ENCODE data around the gene DAPK3. TPM values are rescaled to one million over a fixed set of nuclear protein-coding genes. Genes with fewer than 3 reads are reported as not detected.

DAPK3 gene
- total RNA-seq, 1 experiment from 2014 or later: 58.6 TPM

DNA sequence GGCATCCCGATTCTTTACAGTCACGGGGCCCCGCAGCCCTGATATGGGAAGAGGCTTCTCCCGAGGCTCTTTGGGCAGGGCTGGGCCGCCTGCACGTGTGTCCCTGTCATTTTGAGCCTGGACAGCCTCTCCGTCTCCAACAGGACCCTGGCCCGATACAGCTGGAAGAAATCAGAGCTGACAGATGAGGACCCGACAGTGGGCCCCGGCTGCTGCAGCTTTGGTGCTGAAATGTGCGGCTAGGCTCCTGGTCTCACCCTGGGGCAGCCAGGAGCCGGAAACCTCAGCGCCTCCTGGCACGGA, 39.9 kb upstream of the DAPK3 start:
- Mint-ChIP-seq H3K4me1 (ENCODE audit: low read depth, unreplicated experiment) (peaks cover 5% of the 10 kb centered on the region), H3K27me3 (ENCODE audit: insufficient read depth, unreplicated experiment) (no peaks in the 10 kb centered on the region), H3K4me3 (ENCODE audit: unreplicated experiment) (no peak overlapping the region), H3K36me3 (ENCODE audit: insufficient read depth, unreplicated experiment) (peaks cover 24% of the 10 kb centered on the region), H3K27ac (ENCODE audit: unreplicated experiment) (no peak overlapping the region), H3K9me3 (ENCODE audit: unreplicated experiment) (no peaks in the 10 kb centered on the region)
- TF ChIP-seq, protein P1, sequence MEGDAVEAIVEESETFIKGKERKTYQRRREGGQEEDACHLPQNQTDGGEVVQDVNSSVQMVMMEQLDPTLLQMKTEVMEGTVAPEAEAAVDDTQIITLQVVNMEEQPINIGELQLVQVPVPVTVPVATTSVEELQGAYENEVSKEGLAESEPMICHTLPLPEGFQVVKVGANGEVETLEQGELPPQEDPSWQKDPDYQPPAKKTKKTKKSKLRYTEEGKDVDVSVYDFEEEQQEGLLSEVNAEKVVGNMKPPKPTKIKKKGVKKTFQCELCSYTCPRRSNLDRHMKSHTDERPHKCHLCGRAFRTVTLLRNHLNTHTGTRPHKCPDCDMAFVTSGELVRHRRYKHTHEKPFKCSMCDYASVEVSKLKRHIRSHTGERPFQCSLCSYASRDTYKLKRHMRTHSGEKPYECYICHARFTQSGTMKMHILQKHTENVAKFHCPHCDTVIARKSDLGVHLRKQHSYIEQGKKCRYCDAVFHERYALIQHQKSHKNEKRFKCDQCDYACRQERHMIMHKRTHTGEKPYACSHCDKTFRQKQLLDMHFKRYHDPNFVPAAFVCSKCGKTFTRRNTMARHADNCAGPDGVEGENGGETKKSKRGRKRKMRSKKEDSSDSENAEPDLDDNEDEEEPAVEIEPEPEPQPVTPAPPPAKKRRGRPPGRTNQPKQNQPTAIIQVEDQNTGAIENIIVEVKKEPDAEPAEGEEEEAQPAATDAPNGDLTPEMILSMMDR (IDR thresholded peaks at IDR 0.05; ENCODE audit: insufficient read depth in 1 of 2, low read depth in 1 of 2, low read length in 1 of 2, severe bottlenecking in 1 of 2, unreplicated experiment in 1 of 2): no peak
- H3K36me3 ChIP-seq (ENCODE audit: control insufficient read depth, insufficient read depth, low read length): peaks cover 1% of the 10 kb centered on the region
- peaks cover 4% of the 10 kb centered on the region; the same call in 1 of the 2 replicates for H3K4me1 ChIP-seq
- intact Hi-C loops (cut with micrococcal nuclease; ENCODE audit: unreplicated experiment): no loop called here
- BruUV-seq (replicated peaks): no TSS peak
- ChIA-PET POLR2A (no interaction called here), CTCF (no interaction called here)
- no peak overlapping the region for H3K4me3 ChIP-seq (ENCODE audit: low read depth, low read length)
- H3K27me3 ChIP-seq (replicated peaks; ENCODE audit: control insufficient read depth, insufficient read depth, low read length): no peaks in the 10 kb centered on the region
- DNase-seq: no peak
- no peaks in the 10 kb centered on the region for H3K9me3 ChIP-seq

DNA sequence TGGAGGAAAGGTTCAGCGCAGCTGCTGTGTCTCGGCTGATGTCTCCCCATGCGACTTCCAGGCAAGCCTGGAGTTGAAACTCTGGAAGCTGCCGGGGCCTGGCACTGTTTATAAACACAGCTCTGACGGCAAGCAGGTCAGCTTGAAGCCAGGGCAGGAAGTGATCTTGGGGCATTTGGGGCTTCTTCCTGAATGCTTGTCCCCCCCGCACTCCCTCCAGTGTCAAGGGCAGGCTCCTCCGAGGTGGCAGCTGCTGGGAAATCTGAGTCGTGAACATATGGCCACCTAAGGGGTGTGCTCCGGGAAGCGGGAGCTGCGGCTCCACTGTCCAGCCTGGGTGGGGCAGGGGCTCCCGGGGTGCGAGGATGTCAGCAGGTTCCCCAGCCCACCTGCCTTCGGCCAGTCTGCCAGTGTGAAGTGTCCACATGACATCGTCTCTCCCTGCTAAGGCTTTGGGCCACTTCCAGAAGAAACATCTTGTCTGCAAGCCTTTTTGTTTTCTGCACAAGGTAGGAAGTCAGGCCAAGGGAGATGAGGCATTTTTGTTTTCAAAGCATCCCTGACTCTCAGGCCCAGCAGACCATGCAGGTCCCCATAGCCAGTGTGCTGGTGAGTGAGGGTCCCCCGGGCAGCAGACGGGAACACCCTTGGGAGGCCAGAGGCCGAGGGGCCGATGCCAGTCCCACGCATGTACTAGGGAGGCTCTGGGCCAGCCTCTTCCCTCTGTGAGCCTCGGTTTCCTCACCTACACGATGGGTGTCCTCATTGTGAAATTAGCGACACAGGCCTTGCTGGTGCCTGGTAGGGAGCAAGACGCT, 39.3 kb upstream of the DAPK3 start:
- BruUV-seq (replicated peaks): no TSS peak
- Histone ChIP-seq H3K4me3 (ENCODE audit: low read depth, low read length) (no peak overlapping the region), H3K4me1 (peaks cover 4% of the 10 kb centered on the region; the same call in 1 of the 2 replicates), H3K27me3 (replicated peaks; ENCODE audit: control insufficient read depth, insufficient read depth, low read length) (no peaks in the 10 kb centered on the region), H3K9me3 (no peaks in the 10 kb centered on the region), H3K36me3 (ENCODE audit: control insufficient read depth, insufficient read depth, low read length) (peaks cover 1% of the 10 kb centered on the region)
- Mint-ChIP-seq H3K36me3 (ENCODE audit: insufficient read depth, unreplicated experiment) (peaks cover 19% of the 10 kb centered on the region), H3K4me3 (ENCODE audit: unreplicated experiment) (no peak overlapping the region), H3K4me1 (ENCODE audit: low read depth, unreplicated experiment) (peaks cover 5% of the 10 kb centered on the region), H3K27ac (ENCODE audit: unreplicated experiment) (no peak overlapping the region), H3K27me3 (ENCODE audit: insufficient read depth, unreplicated experiment) (no peaks in the 10 kb centered on the region), H3K9me3 (ENCODE audit: unreplicated experiment) (no peaks in the 10 kb centered on the region)
- TF ChIP-seq, protein P1 (IDR thresholded peaks at IDR 0.05; ENCODE audit: insufficient read depth in 1 of 2, low read depth in 1 of 2, low read length in 1 of 2, severe bottlenecking in 1 of 2, unreplicated experiment in 1 of 2): no peak
- intact Hi-C loops (cut with micrococcal nuclease; ENCODE audit: unreplicated experiment): loop anchor here (5.0 kb wide), 1 partner anchor 57 kb away; the partner anchor contains the start of gene ZBTB7A
- CTCF ChIA-PET: no interaction called here
- POLR2A ChIA-PET: no interaction called here
- DNase-seq: no peak

DNA sequence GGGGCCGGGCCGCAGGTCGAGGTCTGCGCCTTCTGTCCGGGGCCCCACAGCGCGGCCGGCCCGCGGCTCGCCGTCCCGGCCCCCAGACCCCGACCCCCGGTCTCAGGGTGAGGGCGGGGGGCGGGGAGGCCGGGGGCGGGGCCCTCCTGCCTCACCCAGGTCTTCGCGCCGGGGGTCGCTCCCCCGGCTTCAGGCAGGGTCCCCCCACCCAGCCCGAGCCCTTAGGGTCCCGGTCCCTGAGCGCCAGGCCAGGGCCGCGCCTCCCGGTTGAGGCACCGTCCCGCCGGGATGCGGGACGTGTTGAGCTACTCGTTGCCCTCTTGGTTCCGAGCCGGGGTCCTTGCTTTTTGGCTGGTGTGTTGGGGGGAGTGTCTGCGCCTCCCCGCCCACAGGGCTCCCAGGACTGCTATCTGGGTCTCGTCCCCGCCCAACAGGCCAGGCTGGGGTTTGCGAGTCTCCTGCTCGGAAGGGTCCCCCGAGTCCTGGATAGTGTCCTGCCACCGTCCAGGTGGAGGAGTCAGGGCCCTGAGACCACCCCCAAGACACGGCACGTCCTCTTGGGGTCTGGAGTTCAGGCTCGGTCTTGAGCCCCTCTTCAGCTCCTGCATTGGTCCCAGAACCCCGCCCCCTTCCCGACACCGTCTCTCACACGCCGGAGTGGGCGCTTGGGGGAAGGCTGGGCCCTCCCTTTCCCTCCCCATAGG, 37.1 kb upstream of the DAPK3 start:
- H3K9me3 ChIP-seq: no peaks in the 10 kb centered on the region
- Mint-ChIP-seq H3K27ac (ENCODE audit: unreplicated experiment) (peak overlapping the region; percentile 78), H3K36me3 (ENCODE audit: insufficient read depth, unreplicated experiment) (peaks cover 13% of the 10 kb centered on the region), H3K27me3 (ENCODE audit: insufficient read depth, unreplicated experiment) (no peaks in the 10 kb centered on the region), H3K4me3 (ENCODE audit: unreplicated experiment) (peak overlapping the region; percentile 86), H3K4me1 (ENCODE audit: low read depth, unreplicated experiment) (peaks cover 5% of the 10 kb centered on the region), H3K9me3 (ENCODE audit: unreplicated experiment) (no peaks in the 10 kb centered on the region)
- no TSS peak for BruUV-seq (replicated peaks)
- intact Hi-C loops (cut with micrococcal nuclease; ENCODE audit: unreplicated experiment): loop anchor here (5.0 kb wide), 1 partner anchor 59 kb away; the partner anchor contains the start of gene ZBTB7A
- peaks cover 4% of the 10 kb centered on the region; the same call in 1 of the 2 replicates for H3K4me1 ChIP-seq
- H3K4me3 ChIP-seq (ENCODE audit: low read depth, low read length): peak overlapping the region; percentile 92
- POLR2A ChIA-PET: interaction anchor here (0.6 to 1.0 kb wide), 3 partner anchors 11 to 24 kb away, joined by 3 to 7 read pairs (median 4); partner anchors contain the start of gene EEF2
- no peaks in the 10 kb centered on the region for H3K27me3 ChIP-seq (replicated peaks; ENCODE audit: control insufficient read depth, insufficient read depth, low read length)
- CTCF ChIA-PET: interaction anchor here (0.5 to 1.4 kb wide), 4 partner anchors 20 to 1464 kb away, joined by 3 to 11 read pairs (median 4); no protein-coding TSS in a partner anchor
- TF ChIP-seq, protein P1 (IDR thresholded peaks at IDR 0.05; ENCODE audit: insufficient read depth in 1 of 2, low read depth in 1 of 2, low read length in 1 of 2, severe bottlenecking in 1 of 2, unreplicated experiment in 1 of 2): no peak
- H3K36me3 ChIP-seq (ENCODE audit: control insufficient read depth, insufficient read depth, low read length): no peaks in the 10 kb centered on the region; the same call in 1 of the 2 replicates
- peak in 1 of 2 experiments; percentile 14 for DNase-seq

Data from Caco-2 (cell line).